ENCODE results near the gene APP. TPM values are rescaled to one million over a fixed set of nuclear protein-coding genes. Genes with fewer than 3 reads are reported as not detected.

Gene APP
- total RNA-seq, 1 donor from 2014 or later: 1,315 TPM

DNA sequence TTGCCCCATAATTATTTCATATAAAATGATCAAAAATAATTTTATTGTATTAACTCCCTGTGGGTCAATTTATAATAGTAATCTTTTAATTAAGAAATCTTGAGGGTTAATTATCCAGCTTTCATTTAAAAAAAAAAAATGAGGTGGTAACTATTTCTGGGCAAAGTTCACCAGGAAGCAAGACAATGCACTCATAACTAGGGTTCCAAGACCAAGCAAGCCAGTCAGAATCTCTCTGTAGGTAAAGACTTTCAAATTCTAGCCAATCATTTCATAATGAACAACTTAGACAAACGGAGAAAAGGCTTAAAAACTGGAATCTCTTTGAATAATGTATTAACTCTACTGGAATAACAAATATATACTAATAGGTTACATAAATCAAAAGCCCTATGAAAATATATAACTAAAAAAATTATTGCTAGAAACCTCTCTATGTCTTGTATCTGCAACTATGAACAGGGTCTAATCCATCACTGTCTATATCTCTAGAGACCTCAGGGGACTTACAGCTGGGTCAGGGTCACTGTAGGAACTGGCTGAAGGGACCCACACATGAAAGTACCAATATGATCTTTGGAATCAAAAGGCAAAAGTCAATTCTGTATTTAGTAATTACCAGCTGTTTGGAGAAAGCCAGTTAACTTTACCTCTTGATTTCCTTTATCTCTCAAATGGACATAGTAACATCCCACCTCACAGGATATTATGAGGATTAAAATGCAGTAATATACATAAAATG is 43.3 kb downstream of the APP start:
- DNase-seq (ENCODE audit: low read depth, low spot score): no peak

DNA sequence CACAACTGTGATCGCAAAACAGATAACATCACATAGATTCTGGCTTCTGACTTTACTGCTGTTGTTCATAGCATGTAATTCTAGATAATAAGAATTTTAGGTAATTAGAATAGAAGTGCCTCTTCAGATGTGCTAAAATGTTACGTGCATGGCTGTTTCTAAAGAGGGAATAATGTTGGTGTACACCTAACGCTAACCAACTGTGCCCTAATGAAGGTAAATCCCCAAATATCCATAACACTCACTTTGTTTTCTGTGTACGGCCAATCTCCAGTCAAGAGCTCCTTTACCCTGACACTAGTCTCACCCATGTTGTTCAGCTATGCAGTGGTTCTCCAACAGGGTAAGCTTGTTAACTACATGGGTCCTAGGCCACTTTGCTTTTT is 44.4 kb downstream of the APP start:
- no peak for DNase-seq (ENCODE audit: low read depth, low spot score)

DNA sequence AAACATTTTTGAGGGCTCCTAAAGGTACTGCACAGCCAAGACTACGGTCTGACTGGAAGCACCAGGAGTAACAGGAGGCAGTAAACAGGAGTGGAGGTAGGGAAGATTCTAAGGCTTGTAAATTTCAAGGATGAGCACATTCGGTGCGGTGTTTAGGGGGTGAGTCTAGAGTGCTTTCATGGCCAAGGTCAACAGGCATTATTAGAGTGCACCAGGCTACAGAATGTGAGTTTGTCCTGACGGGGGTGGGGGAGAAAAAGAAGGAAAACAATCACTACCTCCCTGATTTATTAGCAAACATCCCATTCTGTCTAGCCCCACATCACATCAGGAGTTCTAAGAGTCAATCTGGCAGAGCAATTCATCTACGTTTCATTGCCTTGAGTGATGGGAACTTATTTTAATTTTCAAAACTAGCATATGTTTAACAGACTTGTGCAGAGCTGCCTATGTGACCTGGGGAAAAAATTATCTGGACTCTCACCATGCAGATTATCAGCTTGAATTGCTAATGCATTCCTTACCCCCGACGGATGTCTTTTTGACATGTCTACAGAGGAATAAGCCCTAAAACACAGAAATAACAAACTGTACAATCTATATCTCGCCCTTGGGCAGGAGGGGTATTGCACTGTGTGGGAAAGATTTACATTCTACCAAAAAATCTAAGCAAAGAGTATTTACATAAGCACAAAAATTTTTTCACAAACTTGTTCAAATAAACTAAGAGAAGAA is 45.0 kb downstream of the APP start:
- no peak for DNase-seq (ENCODE audit: low read depth, low spot score)

- no peak for DNase-seq (ENCODE audit: low read depth, low spot score)
These were observed 45.7 kb downstream of the APP start for GRCh38 chr21:26124896-26125295.

DNA sequence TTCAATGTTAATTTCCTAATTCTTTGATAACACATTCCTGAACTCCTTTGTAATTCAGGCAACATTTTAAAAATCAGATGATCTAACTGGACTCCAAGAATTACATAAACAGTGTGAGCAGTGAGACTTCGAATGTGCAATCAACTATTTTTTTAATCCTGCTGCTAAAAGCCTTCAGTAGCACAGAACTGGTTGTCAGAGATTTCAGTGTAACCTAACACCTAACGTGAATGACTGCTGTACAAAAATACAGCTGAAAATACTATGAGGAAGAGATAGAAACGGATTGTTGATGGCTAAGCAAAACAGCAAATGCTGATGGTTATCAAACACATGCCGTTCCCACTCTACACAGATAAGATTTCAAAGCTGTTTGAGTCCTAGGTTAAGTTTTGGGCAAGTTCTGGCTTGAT is 46.1 kb downstream of the APP start:
- no peak for DNase-seq (ENCODE audit: low read depth, low spot score)

GRCh38 chr21:26123012-26123411 is 47.6 kb downstream of the APP start:
- DNase-seq (ENCODE audit: low read depth, low spot score): no peak

DNA sequence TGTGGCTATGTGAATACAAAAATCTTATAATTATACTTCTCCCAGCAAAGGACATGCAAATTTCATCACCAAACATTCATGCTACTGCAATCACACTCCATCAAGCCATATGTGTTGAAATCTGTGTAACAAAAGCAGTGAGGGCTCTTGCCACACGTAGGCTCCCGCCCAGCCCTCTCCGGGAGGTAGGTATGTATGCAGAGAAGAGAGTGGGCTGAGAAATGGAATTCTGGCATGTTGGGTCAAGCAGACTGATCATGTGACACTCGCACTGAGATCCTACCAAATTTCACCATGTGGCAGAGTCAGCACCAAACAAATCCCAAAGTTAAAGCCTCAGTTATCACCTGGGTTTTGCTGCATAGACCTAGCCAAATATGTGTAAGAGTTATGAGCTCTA is 49.7 kb downstream of the APP start:
- DNase-seq (ENCODE audit: low read depth, low spot score): no peak

GRCh38 chr21:26119906-26120305 is 50.7 kb downstream of the APP start:
- DNase-seq (ENCODE audit: low read depth, low spot score): no peak

DNA sequence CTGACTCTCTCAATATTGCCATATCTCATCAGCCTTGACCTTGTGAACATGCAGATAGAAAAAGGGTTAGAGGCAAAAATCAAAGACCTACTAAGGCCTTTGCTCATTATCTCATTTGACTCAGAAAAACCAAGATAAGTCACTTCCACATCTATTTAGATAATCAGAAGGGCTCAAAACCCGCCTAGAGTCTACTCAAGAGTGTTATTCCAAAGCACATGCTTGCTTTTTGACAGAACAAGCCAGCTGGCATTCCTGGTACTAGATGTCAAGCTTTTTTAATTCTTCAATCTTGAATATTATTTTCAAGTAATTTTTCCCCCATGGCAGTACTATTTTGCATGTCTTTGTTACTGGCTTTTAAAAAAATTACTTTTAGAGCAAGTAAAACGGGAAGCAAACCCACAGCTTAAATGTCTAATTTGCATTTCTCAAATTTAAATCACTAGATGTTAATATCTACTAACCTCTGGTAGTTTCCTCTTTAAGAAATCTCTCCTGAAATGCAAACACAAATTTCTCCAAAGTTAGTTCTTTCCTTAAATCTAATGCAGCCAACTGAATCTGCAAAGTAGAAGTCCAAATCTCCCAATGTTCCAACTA is 51.5 kb downstream of the APP start:
- DNase-seq (ENCODE audit: low read depth, low spot score): no peak

- no peak for DNase-seq (ENCODE audit: low read depth, low spot score)
These were observed 52.6 kb downstream of the APP start for GRCh38 chr21:26117972-26118367.

DNA sequence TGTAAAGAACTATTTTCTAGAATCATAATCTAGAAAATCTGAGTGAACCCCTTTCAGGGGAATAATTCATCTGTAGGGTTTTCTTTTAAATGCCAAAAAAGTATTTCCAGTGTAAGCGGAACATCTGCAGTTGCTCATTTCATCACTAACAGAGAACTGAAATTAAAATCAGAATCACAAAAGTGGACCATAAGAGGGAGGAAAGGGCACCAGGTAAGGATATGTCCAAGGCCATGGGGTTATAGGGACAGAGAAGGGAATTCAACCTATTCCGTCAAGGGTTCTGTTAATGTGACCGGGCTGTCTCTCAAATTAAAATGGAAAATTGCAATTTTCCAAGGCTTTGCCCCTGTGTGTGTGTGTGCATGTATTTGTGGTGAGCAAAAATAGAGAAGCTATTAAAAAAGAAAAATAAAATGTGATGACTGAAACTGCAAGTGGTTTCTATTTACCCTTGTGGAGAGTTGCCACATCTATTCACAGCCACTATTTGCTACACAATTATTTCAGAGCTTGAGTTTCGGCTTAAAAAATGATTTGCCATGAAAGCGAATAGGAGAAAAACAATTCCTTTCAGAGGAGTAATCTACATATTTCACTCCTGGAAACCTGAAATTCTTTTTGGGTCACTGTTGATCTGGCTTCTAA is 53.1 kb downstream of the APP start:
- no peak for DNase-seq (ENCODE audit: low read depth, low spot score)

DNA sequence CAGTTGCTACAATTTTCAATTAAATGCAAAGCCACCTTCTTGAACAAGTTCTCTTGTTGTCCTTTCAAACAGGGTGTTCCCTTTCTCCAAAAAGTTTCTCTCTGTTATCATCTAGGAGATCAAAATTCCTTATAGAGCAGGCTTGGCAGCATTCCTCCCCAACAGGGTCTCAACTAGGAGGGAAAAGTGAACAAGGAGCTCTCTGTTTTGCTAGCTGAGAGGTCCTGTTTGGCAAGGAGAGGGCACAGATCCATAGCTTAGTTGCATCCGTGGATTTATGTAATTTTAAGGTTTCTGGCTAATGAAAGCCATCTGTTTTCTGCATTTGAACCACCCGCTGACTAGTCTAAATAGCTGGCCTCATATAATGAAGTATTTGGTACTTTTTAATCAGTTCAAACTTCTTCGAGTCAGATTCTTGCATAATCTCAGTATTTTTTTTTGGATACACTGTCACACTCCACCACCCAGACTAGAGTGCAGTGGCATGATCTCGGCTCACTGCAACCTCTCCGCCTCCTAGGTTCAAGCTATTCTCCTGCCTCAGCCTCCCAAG is 54.0 kb downstream of the APP start:
- no peak for DNase-seq (ENCODE audit: low read depth, low spot score)

GRCh38 chr21:26115899-26116298 is 54.7 kb downstream of the APP start:
- DNase-seq (ENCODE audit: low read depth, low spot score): peak; percentile 30

DNA sequence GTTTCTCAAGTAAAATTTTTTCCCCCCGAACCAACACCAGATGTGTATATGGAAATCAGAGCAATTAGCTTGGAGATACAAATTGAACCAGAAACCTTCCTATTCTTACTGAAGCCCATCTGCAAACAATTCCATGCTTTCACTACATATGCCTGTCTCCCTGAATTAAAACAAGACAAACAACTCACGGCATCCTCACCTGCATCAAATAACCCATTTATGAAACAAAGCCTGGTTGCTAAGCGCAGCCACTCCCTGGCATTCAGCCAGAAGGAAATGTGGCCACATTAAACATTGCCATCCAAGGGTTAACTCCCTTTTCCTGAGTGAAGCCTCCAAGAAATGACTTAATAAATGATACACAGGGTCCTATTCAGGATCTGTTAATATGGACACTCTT is 55.3 kb downstream of the APP start:
- no peak for DNase-seq (ENCODE audit: low read depth, low spot score)

GRCh38 chr21:26112975-26113374 is 57.6 kb downstream of the APP start:
- no peak for DNase-seq (ENCODE audit: low read depth, low spot score)

DNA sequence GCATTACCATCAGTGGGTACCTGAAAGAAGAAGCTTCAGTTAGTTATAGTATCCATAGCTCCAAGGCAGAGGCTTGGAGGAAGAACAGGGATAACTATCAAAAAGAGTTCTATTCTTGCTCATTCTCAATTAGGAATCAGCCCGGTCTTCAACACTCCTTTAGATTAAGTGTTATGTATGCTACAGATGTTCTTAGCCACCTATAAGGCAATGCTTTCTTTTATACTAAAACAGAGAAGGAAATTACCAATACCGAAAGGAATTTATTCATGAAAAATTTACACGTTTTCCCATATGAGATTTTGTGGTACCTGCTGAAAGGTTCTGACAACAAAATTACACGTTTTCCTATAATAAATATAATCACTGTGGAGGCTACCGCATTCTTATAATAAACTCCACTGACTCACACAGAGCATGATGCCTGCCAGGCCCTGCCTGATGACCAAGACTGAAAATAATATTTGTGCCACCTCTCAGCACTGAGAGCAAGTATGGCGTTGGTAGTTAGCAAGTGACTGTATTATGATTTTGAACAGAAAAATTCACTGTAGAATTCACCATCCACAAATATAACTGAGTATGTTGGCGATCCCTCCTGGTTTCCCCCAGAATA is 58.3 kb downstream of the APP start:
- no peak for DNase-seq (ENCODE audit: low read depth, low spot score)

DNA sequence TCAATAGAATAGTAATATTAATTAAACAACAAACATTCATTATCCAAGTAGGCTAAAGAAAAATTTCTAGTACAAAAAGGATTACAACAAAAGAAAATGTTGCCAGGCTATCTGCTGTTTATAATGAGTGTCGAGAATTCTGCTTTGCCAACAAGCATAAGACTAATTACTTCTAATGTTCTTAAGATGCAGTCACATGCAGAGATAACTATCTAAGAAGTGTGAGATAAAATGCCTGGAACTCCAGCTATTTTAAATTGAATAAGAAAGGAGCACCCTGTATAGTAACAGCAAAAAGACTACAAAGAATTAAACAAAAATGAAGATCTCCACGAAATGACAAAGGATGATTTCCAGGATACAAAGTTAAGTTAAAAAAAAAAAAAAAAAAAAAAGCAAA is 59.9 kb downstream of the APP start:
- DNase-seq (ENCODE audit: low read depth, low spot score): no peak

- DNase-seq (ENCODE audit: low read depth, low spot score): no peak
These were observed 63.1 kb downstream of the APP start for GRCh38 chr21:26107429-26107828.

- DNase-seq (ENCODE audit: low read depth, low spot score): peak; percentile 54
These were observed 64.0 kb downstream of the APP start for GRCh38 chr21:26106562-26106961.

DNA sequence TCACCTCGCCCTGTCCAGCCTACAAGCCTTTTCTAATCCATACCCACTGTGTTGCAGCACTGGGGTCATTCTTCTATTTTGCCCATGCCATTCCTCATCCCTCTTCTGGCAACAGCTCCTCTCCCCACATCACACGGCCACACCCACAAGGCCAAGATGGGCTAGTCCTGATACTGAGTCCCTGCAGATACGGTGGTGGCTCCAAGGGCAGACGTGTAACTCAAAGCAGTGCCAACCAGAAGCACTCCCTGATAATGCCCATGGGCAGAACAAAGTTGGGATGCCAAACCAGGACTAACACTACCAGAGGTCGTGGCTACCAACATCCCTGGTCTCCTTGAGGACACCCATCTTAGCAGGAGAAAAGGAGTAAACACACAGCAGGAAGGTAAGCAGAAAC is 64.8 kb downstream of the APP start:
- DNase-seq (ENCODE audit: low read depth, low spot score): no peak

DNA sequence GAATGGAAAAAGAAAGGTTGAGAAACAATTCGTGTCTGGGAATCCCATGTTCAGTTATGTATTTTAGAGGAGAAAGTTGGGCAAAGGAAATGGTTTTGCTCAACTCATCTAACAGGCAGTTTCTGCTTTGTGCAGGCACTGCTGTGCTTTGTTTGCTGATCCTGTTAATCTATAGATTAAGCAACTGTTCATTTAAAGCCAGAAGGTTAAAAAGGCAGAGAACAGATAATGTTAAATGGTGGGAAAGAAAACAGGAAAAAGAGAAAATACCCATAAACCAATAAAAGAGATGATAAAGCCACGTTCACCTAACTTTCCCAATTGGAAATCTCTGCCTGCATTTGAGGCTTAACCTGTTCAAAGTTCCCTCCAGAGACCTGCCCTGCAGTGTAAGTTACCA is 70.0 kb downstream of the APP start:
- no peak for DNase-seq (ENCODE audit: low read depth, low spot score)

All from pulmonary artery endothelial cell (primary cell).